Cardiac fibroblast (primary cell): Measurements from ENCODE around the gene CAMKMT.

ENCODE experiments used
- DNase-seq, 2 donors: peaks; one replicate each; pipeline versions ENCODE4 v3.0.0 to v3.0.0-alpha.2; 2010; ENCODE audit warnings: low read depth in 2 of 2
- H3K4me3 ChIP-seq, 2 donors: replicated peaks in 1 of 2; 1 replicate in 1 of 2; 2 replicates in 1 of 2; pipeline ENCODE4 v1.5.1; 2011; ENCODE audit warnings: low read depth in 2 of 2, low read length in 2 of 2, mild to moderate bottlenecking in 2 of 2, moderate library complexity in 1 of 2
- CTCF ChIP-seq: IDR thresholded peaks from one replicate; pipeline ENCODE4 v1.5.1; 2011; ENCODE audit warnings: low read depth, mild to moderate bottlenecking, low read length, inconsistent platforms

CAMKMT gene

GRCh38 chr2:44706681-44707553, 345.2 kb downstream of the CAMKMT start:
- no peak overlapping the region for H3K4me3 ChIP-seq

GRCh38 chr2:44707945-44708660, 346.4 kb downstream of the CAMKMT start:
- H3K4me3 ChIP-seq: no peak overlapping the region
- DNase-seq: no peak
- no peak for TF ChIP-seq CTCF

More at GRCh38 chr2:44706681-44707553, 345.2 kb downstream of the CAMKMT start:
- TF ChIP-seq CTCF: no peak
- no peak for DNase-seq

GRCh38 chr2:44708661-44709000, 346.9 kb downstream of the CAMKMT start:
- no peak for TF ChIP-seq CTCF
- no peak overlapping the region for H3K4me3 ChIP-seq
- no peak for DNase-seq

GRCh38 chr2:44713170-44713569, 351.4 kb downstream of the CAMKMT start:
- H3K4me3 ChIP-seq: no peak overlapping the region

GRCh38 chr2:44715671-44716081, 353.9 kb downstream of the CAMKMT start:
- no peak overlapping the region for H3K4me3 ChIP-seq
- peak; percentile 53 to 80 for DNase-seq
- TF ChIP-seq CTCF: peak; percentile 65

More at GRCh38 chr2:44713170-44713569, 351.4 kb downstream of the CAMKMT start:
- no peak for DNase-seq
- TF ChIP-seq CTCF: no peak

- no peak overlapping the region for H3K4me3 ChIP-seq
- DNase-seq: peak in 1 of 2 donors; percentile 40
- TF ChIP-seq CTCF: no peak
Measured at GRCh38 chr2:44716131-44716530, 354.4 kb downstream of the CAMKMT start.
